Mesenchymal stem cell (in vitro differentiated cells and primary cell): ENCODE results near the gene CCDC116.

ENCODE experiments used
- DNase-seq: peaks from one replicate; pipeline ENCODE4 v3.0.0-alpha.2; 2013
- H2AFZ ChIP-seq: one replicate; pipeline ENCODE4 v1.6.1; 2013; ENCODE audit warnings: low read depth, mild to moderate bottlenecking, control low read depth, inconsistent platforms, low read length, moderate library complexity
- H2AK5ac ChIP-seq: 2 replicates; pipeline ENCODE4 v1.6.1; 2013; ENCODE audit warnings: low read length, moderate library complexity, mild to moderate bottlenecking, inconsistent platforms; ENCODE audit not compliant: severe bottlenecking
- H2BK120ac ChIP-seq: one replicate; pipeline ENCODE4 v1.6.1; 2013; ENCODE audit warnings: low read depth, mild to moderate bottlenecking, inconsistent platforms, low read length, moderate library complexity
- H2BK12ac ChIP-seq, 2 experiments: one replicate each; pipeline ENCODE4 v1.6.1; 2013; ENCODE audit warnings: inconsistent platforms in 2 of 2, low read length in 2 of 2, mild to moderate bottlenecking in 2 of 2, moderate library complexity in 2 of 2, control low read depth in 1 of 2
- H2BK15ac ChIP-seq: one replicate; pipeline ENCODE4 v1.6.1; 2013; ENCODE audit warnings: mild to moderate bottlenecking, low read depth, inconsistent platforms; ENCODE audit not compliant: poor library complexity, severe bottlenecking
- H2BK5ac ChIP-seq: 2 replicates; pipeline ENCODE4 v1.6.1; 2013; ENCODE audit warnings: low read depth, mild to moderate bottlenecking, low read length, control low read depth, inconsistent platforms; ENCODE audit not compliant: poor library complexity, severe bottlenecking
- H3K14ac ChIP-seq, 2 experiments: one replicate each; pipeline ENCODE4 v1.6.1; 2013; ENCODE audit warnings: inconsistent platforms in 2 of 2, low read length in 2 of 2, control low read depth in 1 of 2, mild to moderate bottlenecking in 1 of 2, moderate library complexity in 1 of 2
- H3K18ac ChIP-seq, 2 experiments: one replicate each; pipeline ENCODE4 v1.6.1; 2013; ENCODE audit warnings: inconsistent platforms in 2 of 2, low read length in 2 of 2, control low read depth in 1 of 2, low read depth in 1 of 2, mild to moderate bottlenecking in 1 of 2
- H3K23ac ChIP-seq, 2 experiments: one replicate each; pipeline ENCODE4 v1.6.1; 2013; ENCODE audit warnings: inconsistent platforms in 2 of 2, low read length in 2 of 2, mild to moderate bottlenecking in 2 of 2, moderate library complexity in 2 of 2, control low read depth in 1 of 2
- H3K27ac ChIP-seq: 2 replicates; pipeline ENCODE4 v1.5.1; 2013; ENCODE audit warnings: mild to moderate bottlenecking, moderate library complexity, low read length, control low read depth, inconsistent platforms; ENCODE audit not compliant: poor library complexity, severe bottlenecking
- H3K27me3 ChIP-seq, 2 experiments: 2 replicates each; pipeline versions ENCODE4 v1.6.1 to v1.7.0; 2013; ENCODE audit warnings: low read length in 2 of 2, mild to moderate bottlenecking in 2 of 2, moderate library complexity in 2 of 2, control low read depth in 1 of 2, inconsistent platforms in 1 of 2; ENCODE audit not compliant: control insufficient read depth in 1 of 2, insufficient read depth in 1 of 2
- H3K36me3 ChIP-seq, 2 experiments: 2 replicates each; pipeline versions ENCODE4 v1.6.1 to v1.7.0; 2013; ENCODE audit warnings: low read length in 2 of 2, control low read depth in 1 of 2, inconsistent platforms in 1 of 2, low read depth in 1 of 2, mild to moderate bottlenecking in 1 of 2; ENCODE audit not compliant: insufficient read depth in 2 of 2, control insufficient read depth in 1 of 2
- H3K4ac ChIP-seq, 2 experiments: one replicate each; pipeline ENCODE4 v1.6.1; 2013; ENCODE audit warnings: inconsistent platforms in 2 of 2, low read length in 2 of 2, mild to moderate bottlenecking in 2 of 2, moderate library complexity in 2 of 2, control low read depth in 1 of 2, low read depth in 1 of 2
- H3K4me1 ChIP-seq: 2 replicates; pipeline ENCODE4 v1.6.1; 2013; ENCODE audit warnings: low read depth, low read length, control low read depth; ENCODE audit not compliant: control insufficient read depth, insufficient read depth
- H3K4me2 ChIP-seq: 2 replicates; pipeline ENCODE4 v1.6.1; 2013; ENCODE audit warnings: low read length, mild to moderate bottlenecking, inconsistent platforms; ENCODE audit not compliant: poor library complexity, severe bottlenecking
- H3K4me3 ChIP-seq, 2 experiments: 2 replicates each; pipeline versions ENCODE4 v1.5.1 to v1.7.0; 2013; ENCODE audit warnings: low read length in 2 of 2, mild to moderate bottlenecking in 2 of 2, control low read depth in 1 of 2, low read depth in 1 of 2; ENCODE audit not compliant: insufficient read depth in 1 of 2
- H3K79me1 ChIP-seq: replicated peaks from 2 replicates; pipeline ENCODE4 v1.6.1; 2013; ENCODE audit warnings: mild to moderate bottlenecking, control low read depth, low read length, inconsistent platforms; ENCODE audit not compliant: poor library complexity, severe bottlenecking
- H3K9ac ChIP-seq: 2 replicates; pipeline ENCODE4 v1.7.0; 2013; ENCODE audit warnings: mild to moderate bottlenecking, low read length, moderate library complexity
- H3K9me3 ChIP-seq: 2 replicates; pipeline ENCODE4 v1.7.0; 2013; ENCODE audit warnings: mild to moderate bottlenecking, low read length; ENCODE audit not compliant: control insufficient read depth
- H4K8ac ChIP-seq: one replicate; pipeline ENCODE4 v1.6.1; 2013; ENCODE audit warnings: inconsistent platforms, mild to moderate bottlenecking, low read length, moderate library complexity
- H4K91ac ChIP-seq: one replicate; pipeline ENCODE4 v1.6.1; 2013; ENCODE audit warnings: mild to moderate bottlenecking, low read length, inconsistent platforms
- WGBS: methylation state at CpG from one replicate; pipeline ENCODE4 v1.1.7; 2013; ENCODE audit warnings: mixed read lengths; 5-methylcytosine and 5-hydroxymethylcytosine counted together

Gene CCDC116

DNA sequence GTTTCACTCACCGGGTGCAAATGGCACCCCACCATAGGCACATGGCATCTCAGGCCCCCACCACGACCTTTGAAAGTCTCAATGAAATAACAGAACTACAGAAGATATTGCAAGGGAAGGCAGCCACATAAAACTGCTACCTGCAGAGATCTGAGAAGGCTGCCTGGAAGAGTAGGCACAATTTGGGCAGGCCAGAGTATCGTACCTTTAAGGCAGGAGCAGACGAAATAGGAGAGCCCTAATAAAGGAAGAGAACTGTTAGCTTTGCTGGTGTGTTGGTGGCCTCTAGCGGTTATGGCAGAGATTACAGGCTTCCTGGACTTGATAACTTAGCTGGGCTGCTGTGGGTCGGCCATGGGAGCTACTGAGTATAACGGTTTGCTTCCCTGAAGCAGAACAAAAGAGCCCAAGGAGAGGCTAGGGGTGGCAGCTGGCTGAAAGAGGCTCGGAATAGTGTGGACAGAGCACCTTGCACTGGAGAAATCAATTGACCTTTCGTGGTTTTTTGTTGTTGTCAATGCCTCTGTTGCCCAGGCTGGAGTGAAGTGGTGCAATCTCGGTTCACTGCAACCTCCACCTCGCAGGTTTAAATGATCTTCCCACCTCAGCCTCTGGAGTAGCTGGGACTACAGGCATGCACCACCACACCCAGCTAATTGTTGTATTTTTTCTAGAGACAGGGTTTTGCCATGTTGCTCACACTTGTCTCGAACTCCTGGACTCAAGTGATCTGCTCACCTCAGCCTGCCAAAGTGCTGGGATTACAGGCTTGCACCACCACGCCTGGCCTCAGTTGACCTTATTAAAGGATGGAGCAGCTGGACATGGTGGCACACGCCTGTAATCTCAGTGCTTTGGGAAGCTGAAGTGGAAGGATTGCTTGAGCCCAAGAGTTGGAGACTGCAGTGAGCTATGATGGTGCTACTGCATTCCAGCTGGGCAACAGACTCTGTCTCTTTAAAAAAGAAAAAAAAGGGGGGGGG, 14.3 kb downstream of the CCDC116 start:
- H3K4ac ChIP-seq = no peak overlapping the region
- H3K27ac ChIP-seq = no peak overlapping the region
- no peak overlapping the region for H2BK120ac ChIP-seq
- H2AK5ac ChIP-seq = no peak overlapping the region
- no peak overlapping the region for H3K4me3 ChIP-seq
- WGBS = 49% methylated on average over 14 of the region's 14 CpGs
- peak overlapping the region in 1 of 2 experiments; percentile 26 for H3K23ac ChIP-seq
- H2BK15ac ChIP-seq = no peak overlapping the region
- peaks cover 3 to 26% of the 10 kb centered on the region in 2 experiments for H3K36me3 ChIP-seq
- no peak overlapping the region for H3K14ac ChIP-seq
- H4K8ac ChIP-seq = peak overlapping the region; percentile 79
- H3K9ac ChIP-seq = no peak overlapping the region
- DNase-seq = peak; percentile 84
- H2AFZ ChIP-seq = no peak overlapping the region
- no peaks in the 10 kb centered on the region for H3K27me3 ChIP-seq
- H2BK12ac ChIP-seq = no peak overlapping the region
- no peak overlapping the region for H2BK5ac ChIP-seq
- H4K91ac ChIP-seq = no peak overlapping the region
- no peak overlapping the region for H3K18ac ChIP-seq
- H3K4me2 ChIP-seq = no peak overlapping the region
- peaks cover 21% of the 10 kb centered on the region for H3K4me1 ChIP-seq
- H3K79me1 ChIP-seq = peaks cover 20% of the 10 kb centered on the region
- no peaks in the 10 kb centered on the region for H3K9me3 ChIP-seq

DNA sequence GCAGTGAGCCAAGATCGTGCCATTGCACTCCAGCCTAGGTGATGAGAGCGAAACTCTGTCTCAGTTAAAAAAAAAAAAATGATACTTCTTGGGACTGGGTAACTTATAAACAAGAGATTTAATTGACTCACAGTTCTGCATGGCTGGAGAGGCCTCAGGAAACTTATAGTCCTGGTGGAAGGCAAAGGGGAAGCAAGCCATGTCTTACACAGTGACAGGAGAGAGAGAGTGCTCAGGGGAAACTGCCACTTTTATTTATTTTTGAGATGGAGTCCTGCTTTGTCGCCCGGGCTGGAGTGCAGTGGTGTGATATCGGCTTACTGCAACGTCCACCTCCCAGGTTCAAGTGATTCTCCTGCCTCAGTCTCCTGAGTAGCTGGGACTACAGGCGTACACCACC, 17.7 kb downstream of the CCDC116 start:
- Histone ChIP-seq H3K14ac (no peak overlapping the region), H3K79me1 (peaks cover 17% of the 10 kb centered on the region), H3K18ac (no peak overlapping the region), H2AK5ac (no peak overlapping the region), H3K9ac (no peak overlapping the region), H3K4ac (no peak overlapping the region), H3K4me1 (peaks cover 16% of the 10 kb centered on the region), H2AFZ (no peak overlapping the region), H2BK120ac (no peak overlapping the region), H4K8ac (no peak overlapping the region), H3K9me3 (no peaks in the 10 kb centered on the region), H3K36me3 (peaks cover 9 to 25% of the 10 kb centered on the region in 2 experiments), H2BK15ac (no peak overlapping the region), H3K23ac (no peak overlapping the region), H3K4me3 (no peak overlapping the region), H2BK12ac (no peak overlapping the region), H3K27ac (no peak overlapping the region), H3K27me3 (no peaks in the 10 kb centered on the region), H2BK5ac (no peak overlapping the region), H4K91ac (no peak overlapping the region), H3K4me2 (no peak overlapping the region)
- WGBS = 90% methylated on average over 7 of the region's 7 CpGs
- no peak for DNase-seq

DNA sequence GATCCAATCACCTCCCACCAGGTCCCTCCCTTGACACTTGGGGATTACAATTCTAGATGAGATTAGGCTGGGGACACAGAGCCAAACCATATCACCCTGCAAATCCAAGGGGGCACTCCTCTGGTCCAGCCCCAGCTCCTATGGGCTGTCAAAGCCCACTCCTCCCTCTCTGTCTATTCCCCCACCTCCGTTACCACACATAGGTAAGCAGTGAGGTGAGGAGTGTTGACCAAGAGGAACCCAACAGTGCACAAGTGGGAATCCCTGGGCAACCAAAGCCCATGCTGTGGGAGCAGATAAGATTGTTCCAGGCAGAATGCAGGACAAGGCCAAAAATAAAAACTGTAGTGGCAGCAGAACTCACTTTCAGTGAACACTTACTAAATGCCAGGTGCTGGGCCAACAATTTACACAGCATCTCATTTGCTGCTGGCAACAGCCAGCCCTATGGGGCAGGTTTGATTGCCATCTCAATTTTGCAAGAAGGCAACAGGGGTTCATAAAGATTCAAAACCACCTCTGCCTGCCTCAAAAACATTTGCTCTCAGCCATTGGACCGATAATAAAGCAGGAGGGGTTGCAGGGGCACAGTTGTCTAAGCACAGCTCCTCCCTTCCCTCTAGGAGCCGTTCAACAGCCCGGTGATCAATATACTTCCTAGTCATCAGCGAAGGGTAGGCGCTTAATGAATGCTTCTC, 18.4 kb downstream of the CCDC116 start:
- 20% methylated on average over 6 of the region's 6 CpGs for WGBS
- Histone ChIP-seq H3K23ac (no peak overlapping the region), H3K4me2 (peak overlapping the region; percentile 98), H3K9me3 (no peaks in the 10 kb centered on the region), H2BK12ac (no peak overlapping the region), H3K4ac (no peak overlapping the region), H3K36me3 (peaks cover 9 to 20% of the 10 kb centered on the region in 2 experiments), H3K18ac (no peak overlapping the region), H4K8ac (no peak overlapping the region), H3K9ac (peak overlapping the region; percentile 85), H2AK5ac (no peak overlapping the region), H2BK5ac (no peak overlapping the region), H2BK15ac (no peak overlapping the region), H3K4me1 (peaks cover 16% of the 10 kb centered on the region), H3K27ac (no peak overlapping the region), H3K14ac (no peak overlapping the region), H4K91ac (no peak overlapping the region), H2BK120ac (no peak overlapping the region), H3K4me3 (peak overlapping the region in 1 of 2 experiments; percentile 89), H3K79me1 (peaks cover 17% of the 10 kb centered on the region), H2AFZ (no peak overlapping the region), H3K27me3 (no peaks in the 10 kb centered on the region)
- DNase-seq = no peak

DNA sequence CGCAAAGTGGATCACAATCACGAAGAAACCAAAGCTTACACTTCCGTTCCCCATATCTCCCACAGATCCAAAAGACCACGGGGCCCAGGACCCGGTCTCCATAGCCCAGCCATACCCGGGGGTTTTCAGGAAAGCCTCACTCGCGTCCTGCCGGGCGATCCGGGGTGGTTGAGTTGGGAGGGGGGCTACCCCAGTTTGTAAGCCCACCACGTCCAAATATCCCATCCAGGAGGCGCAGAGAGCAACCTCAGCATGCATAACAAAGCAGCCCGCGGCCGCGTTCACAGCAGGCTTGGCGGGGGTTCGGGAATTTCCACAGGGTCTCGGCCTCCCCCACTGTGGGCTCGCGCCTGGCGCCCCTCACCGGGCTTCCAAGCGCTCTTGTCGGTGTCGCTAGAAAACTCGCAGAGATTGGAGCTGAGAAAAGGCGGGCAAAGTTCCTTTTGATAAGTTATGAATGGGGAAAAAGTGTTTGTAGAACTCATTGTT, 19.0 kb downstream of the CCDC116 start:
- H3K27me3 ChIP-seq = peaks cover 0 to 2% of the 10 kb centered on the region in 2 experiments
- DNase-seq = peak; percentile 18
- H3K4me1 ChIP-seq = peaks cover 16% of the 10 kb centered on the region
- H3K9ac ChIP-seq = peak overlapping the region; percentile 85
- peak overlapping the region in 1 of 2 experiments; percentile 43 for H3K18ac ChIP-seq
- H2AK5ac ChIP-seq = no peak overlapping the region
- no peak overlapping the region for H2BK120ac ChIP-seq
- peak overlapping the region; percentile 43 for H4K8ac ChIP-seq
- no peak overlapping the region for H3K14ac ChIP-seq
- H4K91ac ChIP-seq = no peak overlapping the region
- WGBS = under 1% methylated on average over 28 of the region's 29 CpGs
- H3K9me3 ChIP-seq = no peaks in the 10 kb centered on the region
- H3K4me3 ChIP-seq = peak overlapping the region; percentile 63 to 89
- H3K4ac ChIP-seq = peak overlapping the region in 1 of 2 experiments; percentile 55
- H2BK12ac ChIP-seq = no peak overlapping the region
- peaks cover 9 to 15% of the 10 kb centered on the region in 2 experiments for H3K36me3 ChIP-seq
- peaks cover 17% of the 10 kb centered on the region for H3K79me1 ChIP-seq
- peak overlapping the region; percentile 84 for H2AFZ ChIP-seq
- H3K4me2 ChIP-seq = peak overlapping the region; percentile 98
- no peak overlapping the region for H2BK15ac ChIP-seq
- H3K27ac ChIP-seq = peak overlapping the region; percentile 4
- no peak overlapping the region for H2BK5ac ChIP-seq
- peak overlapping the region in 1 of 2 experiments; percentile 11 for H3K23ac ChIP-seq
